Liver (tissue), 3 donors: ENCODE results near the gene STX5.

ENCODE experiments used
- EGR1 ChIP-seq, 2 donors: IDR thresholded peaks; 2 replicates each; pipeline ENCODE4 v1.6.1; 2016 to 2018; ENCODE audit warnings: antibody characterized with exemption in 2 of 2, low read depth in 2 of 2
- FOXA1 ChIP-seq: IDR thresholded peaks from 2 replicates; pipeline ENCODE4 v1.6.1; 2016; ENCODE audit warnings: antibody characterized with exemption
- GABPA ChIP-seq, 2 donors: IDR thresholded peaks in 1 of 2; conservative IDR thresholded peaks in 1 of 2; 2 replicates each; pipeline ENCODE4 v1.6.1; 2016; ENCODE audit warnings: antibody characterized with exemption in 2 of 2, mild to moderate bottlenecking in 1 of 2, moderate library complexity in 1 of 2
- HNF4G ChIP-seq: IDR thresholded peaks from 2 replicates; pipeline ENCODE4 v1.6.1; 2016; ENCODE audit warnings: antibody characterized with exemption
- JUND ChIP-seq, 2 donors: IDR thresholded peaks; 2 replicates each; pipeline ENCODE4 v1.6.1; 2016; ENCODE audit warnings: antibody characterized with exemption in 2 of 2
- RAD21 ChIP-seq, 2 donors: IDR thresholded peaks; 2 replicates each; pipeline ENCODE4 v1.6.1; 2016; ENCODE audit warnings: antibody characterized with exemption in 2 of 2, mild to moderate bottlenecking in 2 of 2
- TAF1 ChIP-seq: conservative IDR thresholded peaks from 2 replicates; pipeline ENCODE4 v1.6.1; 2016; ENCODE audit warnings: antibody characterized with exemption, mild to moderate bottlenecking
- YY1 ChIP-seq: IDR thresholded peaks from 2 replicates; pipeline ENCODE4 v1.6.1; 2016; ENCODE audit warnings: antibody characterized with exemption, mild to moderate bottlenecking
- TF ChIP-seq, protein P1 (sequence below): fragments of 150-350 bp; IDR thresholded peaks from 2 replicates; pipeline ENCODE4 v1.5.1; 2017; ENCODE audit warnings: improper control_type of control experiment, low read depth, low read length; ENCODE audit not compliant: missing input control
- TF ChIP-seq, protein P2 (sequence below): IDR thresholded peaks from 2 replicates; pipeline ENCODE4 v1.6.1; 2016; ENCODE audit warnings: antibody characterized with exemption
- TF ChIP-seq, protein P3 (sequence below): IDR thresholded peaks from 2 replicates; pipeline ENCODE4 v1.6.1; 2016; ENCODE audit warnings: antibody characterized with exemption, mild to moderate bottlenecking
- TF ChIP-seq, protein P4 (sequence below): IDR thresholded peaks from 2 replicates; pipeline ENCODE4 v1.6.1; 2016; ENCODE audit warnings: antibody characterized with exemption
- TF ChIP-seq, protein P5 (sequence below): IDR thresholded peaks from 2 replicates; pipeline ENCODE4 v1.6.1; 2016; ENCODE audit warnings: antibody characterized with exemption
- donor health status: healthy.
- donor health status: healthy.

DNA sequence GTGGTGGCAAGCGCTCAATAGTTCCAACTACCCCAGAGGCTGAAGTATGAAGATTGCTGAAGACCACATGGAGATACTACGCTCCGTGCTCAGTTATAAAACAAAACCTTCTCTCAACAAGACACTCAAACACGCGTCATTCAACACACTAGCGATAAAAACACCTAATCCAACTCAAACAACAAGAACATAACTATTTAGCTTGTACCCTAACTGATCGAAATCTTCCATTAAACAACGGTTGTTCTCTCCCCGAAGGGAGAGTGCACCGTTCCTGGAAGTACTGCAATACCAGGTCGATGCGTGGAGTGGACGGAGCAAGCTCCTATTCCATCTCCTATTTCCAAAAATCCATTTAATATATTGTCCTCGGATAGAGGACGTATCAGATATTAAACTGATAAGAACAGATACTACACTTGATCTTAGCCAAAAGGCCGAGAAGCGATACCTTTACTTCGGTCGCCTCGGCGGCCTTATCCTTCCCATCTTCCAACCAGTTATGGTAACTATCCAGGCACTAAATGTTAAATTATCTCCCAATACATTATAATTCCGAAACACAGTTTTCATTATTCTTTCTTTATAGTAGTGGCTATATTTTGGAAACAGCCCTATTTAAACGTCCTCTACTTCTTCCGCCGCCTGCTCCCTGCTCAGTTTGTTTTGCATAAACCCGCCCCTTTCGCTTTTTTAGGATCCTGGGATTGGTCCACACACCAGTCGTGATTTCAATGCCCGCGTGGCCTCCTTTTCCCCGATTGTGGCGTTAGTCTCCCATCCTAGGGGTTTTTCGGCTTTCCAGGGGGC lies 9.7 kb upstream of the STX5 start:
- TF ChIP-seq, protein P1, sequence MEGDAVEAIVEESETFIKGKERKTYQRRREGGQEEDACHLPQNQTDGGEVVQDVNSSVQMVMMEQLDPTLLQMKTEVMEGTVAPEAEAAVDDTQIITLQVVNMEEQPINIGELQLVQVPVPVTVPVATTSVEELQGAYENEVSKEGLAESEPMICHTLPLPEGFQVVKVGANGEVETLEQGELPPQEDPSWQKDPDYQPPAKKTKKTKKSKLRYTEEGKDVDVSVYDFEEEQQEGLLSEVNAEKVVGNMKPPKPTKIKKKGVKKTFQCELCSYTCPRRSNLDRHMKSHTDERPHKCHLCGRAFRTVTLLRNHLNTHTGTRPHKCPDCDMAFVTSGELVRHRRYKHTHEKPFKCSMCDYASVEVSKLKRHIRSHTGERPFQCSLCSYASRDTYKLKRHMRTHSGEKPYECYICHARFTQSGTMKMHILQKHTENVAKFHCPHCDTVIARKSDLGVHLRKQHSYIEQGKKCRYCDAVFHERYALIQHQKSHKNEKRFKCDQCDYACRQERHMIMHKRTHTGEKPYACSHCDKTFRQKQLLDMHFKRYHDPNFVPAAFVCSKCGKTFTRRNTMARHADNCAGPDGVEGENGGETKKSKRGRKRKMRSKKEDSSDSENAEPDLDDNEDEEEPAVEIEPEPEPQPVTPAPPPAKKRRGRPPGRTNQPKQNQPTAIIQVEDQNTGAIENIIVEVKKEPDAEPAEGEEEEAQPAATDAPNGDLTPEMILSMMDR, result peak; percentile 2
- TF ChIP-seq RAD21 (IDR thresholded peaks at IDR 0.05) (peak; percentile 33 to 39), EGR1 (IDR thresholded peaks at IDR 0.05; ENCODE audit: low read depth in 2 of 2) (peak; percentile 59 to 72), TAF1 (peak; percentile 88), JUND (IDR thresholded peaks at IDR 0.05) (peak; percentile 69 to 74), YY1 (peak; percentile 96), HNF4G (peak; percentile 39), FOXA1 (peak; percentile 62), GABPA (IDR thresholded peaks at IDR 0.05 in 1 of 2, conservative IDR thresholded peaks at IDR 0.05 in 1 of 2) (peak; percentile 35 to 73)
- TF ChIP-seq, protein P2, sequence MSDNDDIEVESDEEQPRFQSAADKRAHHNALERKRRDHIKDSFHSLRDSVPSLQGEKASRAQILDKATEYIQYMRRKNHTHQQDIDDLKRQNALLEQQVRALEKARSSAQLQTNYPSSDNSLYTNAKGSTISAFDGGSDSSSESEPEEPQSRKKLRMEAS, result peak; percentile 77
- TF ChIP-seq, protein P3, sequence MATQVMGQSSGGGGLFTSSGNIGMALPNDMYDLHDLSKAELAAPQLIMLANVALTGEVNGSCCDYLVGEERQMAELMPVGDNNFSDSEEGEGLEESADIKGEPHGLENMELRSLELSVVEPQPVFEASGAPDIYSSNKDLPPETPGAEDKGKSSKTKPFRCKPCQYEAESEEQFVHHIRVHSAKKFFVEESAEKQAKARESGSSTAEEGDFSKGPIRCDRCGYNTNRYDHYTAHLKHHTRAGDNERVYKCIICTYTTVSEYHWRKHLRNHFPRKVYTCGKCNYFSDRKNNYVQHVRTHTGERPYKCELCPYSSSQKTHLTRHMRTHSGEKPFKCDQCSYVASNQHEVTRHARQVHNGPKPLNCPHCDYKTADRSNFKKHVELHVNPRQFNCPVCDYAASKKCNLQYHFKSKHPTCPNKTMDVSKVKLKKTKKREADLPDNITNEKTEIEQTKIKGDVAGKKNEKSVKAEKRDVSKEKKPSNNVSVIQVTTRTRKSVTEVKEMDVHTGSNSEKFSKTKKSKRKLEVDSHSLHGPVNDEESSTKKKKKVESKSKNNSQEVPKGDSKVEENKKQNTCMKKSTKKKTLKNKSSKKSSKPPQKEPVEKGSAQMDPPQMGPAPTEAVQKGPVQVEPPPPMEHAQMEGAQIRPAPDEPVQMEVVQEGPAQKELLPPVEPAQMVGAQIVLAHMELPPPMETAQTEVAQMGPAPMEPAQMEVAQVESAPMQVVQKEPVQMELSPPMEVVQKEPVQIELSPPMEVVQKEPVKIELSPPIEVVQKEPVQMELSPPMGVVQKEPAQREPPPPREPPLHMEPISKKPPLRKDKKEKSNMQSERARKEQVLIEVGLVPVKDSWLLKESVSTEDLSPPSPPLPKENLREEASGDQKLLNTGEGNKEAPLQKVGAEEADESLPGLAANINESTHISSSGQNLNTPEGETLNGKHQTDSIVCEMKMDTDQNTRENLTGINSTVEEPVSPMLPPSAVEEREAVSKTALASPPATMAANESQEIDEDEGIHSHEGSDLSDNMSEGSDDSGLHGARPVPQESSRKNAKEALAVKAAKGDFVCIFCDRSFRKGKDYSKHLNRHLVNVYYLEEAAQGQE, result peak; percentile 94
- TF ChIP-seq, protein P4, sequence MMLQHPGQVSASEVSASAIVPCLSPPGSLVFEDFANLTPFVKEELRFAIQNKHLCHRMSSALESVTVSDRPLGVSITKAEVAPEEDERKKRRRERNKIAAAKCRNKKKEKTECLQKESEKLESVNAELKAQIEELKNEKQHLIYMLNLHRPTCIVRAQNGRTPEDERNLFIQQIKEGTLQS, result peak; percentile 87
- TF ChIP-seq, protein P5, sequence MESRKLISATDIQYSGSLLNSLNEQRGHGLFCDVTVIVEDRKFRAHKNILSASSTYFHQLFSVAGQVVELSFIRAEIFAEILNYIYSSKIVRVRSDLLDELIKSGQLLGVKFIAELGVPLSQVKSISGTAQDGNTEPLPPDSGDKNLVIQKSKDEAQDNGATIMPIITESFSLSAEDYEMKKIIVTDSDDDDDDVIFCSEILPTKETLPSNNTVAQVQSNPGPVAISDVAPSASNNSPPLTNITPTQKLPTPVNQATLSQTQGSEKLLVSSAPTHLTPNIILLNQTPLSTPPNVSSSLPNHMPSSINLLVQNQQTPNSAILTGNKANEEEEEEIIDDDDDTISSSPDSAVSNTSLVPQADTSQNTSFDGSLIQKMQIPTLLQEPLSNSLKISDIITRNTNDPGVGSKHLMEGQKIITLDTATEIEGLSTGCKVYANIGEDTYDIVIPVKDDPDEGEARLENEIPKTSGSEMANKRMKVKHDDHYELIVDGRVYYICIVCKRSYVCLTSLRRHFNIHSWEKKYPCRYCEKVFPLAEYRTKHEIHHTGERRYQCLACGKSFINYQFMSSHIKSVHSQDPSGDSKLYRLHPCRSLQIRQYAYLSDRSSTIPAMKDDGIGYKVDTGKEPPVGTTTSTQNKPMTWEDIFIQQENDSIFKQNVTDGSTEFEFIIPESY, result peak; percentile 96
